Naive thymus-derived CD8-positive, alpha-beta T cell (primary cell): ENCODE results near the gene NKAIN2. TPM values are rescaled to one million over a fixed set of nuclear protein-coding genes. Genes with fewer than 3 reads are reported as not detected.

Experiments
- ATAC-seq, 2 donors: fragments of 150-1000 bp; cut with Tn5 transposase in 1 of 2; sonication (Bioruptor Pico), chemical (Tn5 transposase) in 1 of 2; 1 replicate in 1 of 2; 2 replicates in 1 of 2; pipeline ENCODE4 v1.10.0; 2021; ENCODE audit warnings: mild to moderate bottlenecking in 2 of 2, moderate library complexity in 2 of 2
- POLR2A ChIA-PET: fragments of 350-600 bp; sonication (Branson Sonifier 250); formaldehyde crosslinking; loops from one replicate; lab custom pipeline; 2021; ENCODE audit warnings: antibody characterized with exemption; lab: Charles Lee
- DNase-seq, 10 donors: peaks; one replicate each; pipeline versions ENCODE4 v3.0.0 to v3.0.0-alpha.2; 2020 to 2022
- H3K27ac Mint-ChIP-seq, 10 donors: one replicate each; pipeline ENCODE4 v1.8.0; 2020 to 2022; ENCODE audit warnings: mild to moderate bottlenecking in 10 of 10, mixed read lengths in 10 of 10, moderate library complexity in 4 of 10, inconsistent platforms in 1 of 10
- H3K27me3 Mint-ChIP-seq, 5 donors: one replicate each; pipeline ENCODE4 v1.8.0; 2021 to 2022; ENCODE audit warnings: mixed read lengths in 5 of 5
- H3K36me3 Mint-ChIP-seq, 3 donors: one replicate each; pipeline ENCODE4 v1.8.0; 2020 to 2022; ENCODE audit warnings: mixed read lengths in 3 of 3, mild to moderate bottlenecking in 2 of 3, inconsistent platforms in 1 of 3
- H3K4me1 Mint-ChIP-seq, 4 donors: one replicate each; pipeline ENCODE4 v1.8.0; 2021 to 2022; ENCODE audit warnings: mixed read lengths in 4 of 4
- H3K4me3 Mint-ChIP-seq, 10 donors: one replicate each; pipeline ENCODE4 v1.8.0; 2020 to 2022; ENCODE audit warnings: mild to moderate bottlenecking in 10 of 10, mixed read lengths in 10 of 10, moderate library complexity in 6 of 10, inconsistent platforms in 1 of 10
- H3K9me3 Mint-ChIP-seq, 9 donors: one replicate each; pipeline ENCODE4 v1.8.0; 2020 to 2022; ENCODE audit warnings: mixed read lengths in 9 of 9, mild to moderate bottlenecking in 3 of 9, inconsistent platforms in 1 of 9, moderate library complexity in 1 of 9
- polyA plus RNA-seq, 3 donors: library from polyadenylated mRNA; unstranded; fragments of 300-500 nt; fragmentation: Illumina TruSeq; gene quantifications; one replicate each; pipeline ENCODE4 v1.2.3, GENCODE V29; 2021
- total RNA-seq, 8 experiments: library from RNA in 2 of 8; stranded (reverse) in 2 of 8; gene quantifications; one replicate each; pipeline ENCODE4 v1.2.3 and lab custom pipeline; 2021 to 2026

NKAIN2 gene
- total and polyA plus RNA-seq, 5 experiments from 2014 or later, result not detected

DNA sequence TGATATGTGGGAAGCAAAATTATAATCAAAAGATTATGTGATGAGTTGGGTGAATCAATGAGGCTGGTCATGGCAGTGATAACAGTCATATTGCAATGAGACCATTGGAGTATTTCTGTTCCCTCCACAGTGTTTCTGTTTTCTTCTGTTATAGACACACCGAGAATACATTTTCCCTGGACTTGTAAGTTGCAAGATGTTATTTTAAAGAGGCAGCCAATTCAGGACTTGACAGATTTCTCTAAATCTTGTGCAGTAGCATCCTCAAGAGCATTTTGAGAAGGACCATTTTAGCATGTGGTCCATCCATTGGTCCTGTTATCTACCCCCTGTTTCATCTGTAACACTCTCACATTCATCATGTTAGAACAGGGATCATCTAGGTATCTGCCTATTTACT lies 55.6 kb downstream of the NKAIN2 start:
- peaks cover 0 to 1% (median 0%) of the 10 kb centered on the region in 5 donors for H3K27me3 Mint-ChIP-seq
- no peak for ATAC-seq
- POLR2A ChIA-PET, result no interaction called here

GRCh38 chr6:123869334-123869733 lies 65.7 kb downstream of the NKAIN2 start:
- POLR2A ChIA-PET, result no interaction called here
- H3K9me3 Mint-ChIP-seq, result no peaks in the 10 kb centered on the region
- no peaks in the 10 kb centered on the region for H3K36me3 Mint-ChIP-seq
- DNase-seq (no peak), ATAC-seq (no peak)
- no peak overlapping the region for H3K27ac Mint-ChIP-seq
- H3K27me3 Mint-ChIP-seq, result no peaks in the 10 kb centered on the region
- no peak overlapping the region for H3K4me3 Mint-ChIP-seq
- no peaks in the 10 kb centered on the region for H3K4me1 Mint-ChIP-seq

More for the DNA sequence above, 55.6 kb downstream of the NKAIN2 start:
- Mint-ChIP-seq H3K36me3 (no peaks in the 10 kb centered on the region), H3K4me1 (no peaks in the 10 kb centered on the region), H3K27ac (no peak overlapping the region), H3K9me3 (peaks cover 0 to 4% (median 0%) of the 10 kb centered on the region in 9 donors), H3K4me3 (no peak overlapping the region)
- no peak for DNase-seq

- Mint-ChIP-seq H3K36me3 (no peaks in the 10 kb centered on the region), H3K4me3 (no peak overlapping the region), H3K9me3 (peaks cover 0 to 4% (median 0%) of the 10 kb centered on the region in 9 donors), H3K27ac (no peak overlapping the region), H3K27me3 (no peaks in the 10 kb centered on the region), H3K4me1 (no peaks in the 10 kb centered on the region)
- DNase-seq (no peak), ATAC-seq (no peak)
- POLR2A ChIA-PET, result no interaction called here
Observed at GRCh38 chr6:123873974-123874373, 70.3 kb downstream of the NKAIN2 start.

GRCh38 chr6:123875784-123876183 lies 72.1 kb downstream of the NKAIN2 start:
- Mint-ChIP-seq H3K36me3 (no peaks in the 10 kb centered on the region), H3K4me1 (no peaks in the 10 kb centered on the region), H3K27me3 (no peaks in the 10 kb centered on the region), H3K27ac (no peak overlapping the region), H3K9me3 (peaks cover 0 to 4% (median 0%) of the 10 kb centered on the region in 9 donors), H3K4me3 (no peak overlapping the region)
- DNase-seq, result no peak
- POLR2A ChIA-PET, result no interaction called here
- ATAC-seq, result no peak

DNA sequence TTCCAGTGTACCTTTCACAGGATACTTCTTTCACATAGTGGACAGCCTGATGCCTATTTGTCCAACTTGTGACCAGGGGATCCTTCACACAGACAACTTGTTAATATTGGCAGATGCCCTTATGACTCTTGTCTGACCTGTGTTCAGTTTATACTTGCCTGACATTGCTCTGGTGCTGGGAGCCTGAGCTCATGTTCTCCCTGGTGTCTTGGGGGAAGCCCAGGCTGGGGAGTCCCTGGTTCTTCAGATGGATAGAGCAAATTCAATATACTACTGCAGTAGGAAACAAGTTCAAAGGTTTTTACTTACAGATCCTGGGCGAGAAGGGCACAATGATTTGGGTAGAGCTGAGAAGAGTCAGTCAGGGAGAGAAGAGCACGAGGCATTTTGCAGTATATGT lies 76.1 kb downstream of the NKAIN2 start:
- Mint-ChIP-seq H3K9me3 (peaks cover 0 to 13% (median 2%) of the 10 kb centered on the region in 9 donors), H3K4me1 (no peaks in the 10 kb centered on the region), H3K36me3 (no peaks in the 10 kb centered on the region), H3K27ac (no peak overlapping the region), H3K27me3 (no peaks in the 10 kb centered on the region), H3K4me3 (no peak overlapping the region)
- no peak for ATAC-seq
- DNase-seq, result no peak
- POLR2A ChIA-PET, result no interaction called here

GRCh38 chr6:123888771-123889513 lies 85.3 kb downstream of the NKAIN2 start:
- Mint-ChIP-seq H3K27ac (no peak overlapping the region), H3K4me1 (no peaks in the 10 kb centered on the region), H3K4me3 (no peak overlapping the region), H3K27me3 (no peaks in the 10 kb centered on the region), H3K36me3 (no peaks in the 10 kb centered on the region), H3K9me3 (peaks cover 0 to 2% (median 2%) of the 10 kb centered on the region in 9 donors)
- POLR2A ChIA-PET, result no interaction called here
- ATAC-seq (no peak), DNase-seq (no peak)

- H3K9me3 Mint-ChIP-seq, result peaks cover 0 to 10% (median 0%) of the 10 kb centered on the region in 9 donors
- no peak overlapping the region for H3K27ac Mint-ChIP-seq
- no peaks in the 10 kb centered on the region for H3K27me3 Mint-ChIP-seq
- no peak overlapping the region for H3K4me3 Mint-ChIP-seq
- DNase-seq, result no peak
- ATAC-seq, result no peak
- no peaks in the 10 kb centered on the region for H3K36me3 Mint-ChIP-seq
- POLR2A ChIA-PET, result no interaction called here
- no peaks in the 10 kb centered on the region for H3K4me1 Mint-ChIP-seq
Observed at GRCh38 chr6:123895346-123895745, 91.7 kb downstream of the NKAIN2 start.

GRCh38 chr6:123895806-123896205 lies 92.1 kb downstream of the NKAIN2 start:
- POLR2A ChIA-PET, result no interaction called here
- Mint-ChIP-seq H3K27me3 (no peaks in the 10 kb centered on the region), H3K4me3 (no peak overlapping the region), H3K27ac (no peak overlapping the region), H3K4me1 (no peaks in the 10 kb centered on the region), H3K36me3 (no peaks in the 10 kb centered on the region), H3K9me3 (peaks cover 0 to 10% (median 0%) of the 10 kb centered on the region in 9 donors)
- no peak for ATAC-seq
- DNase-seq, result no peak

GRCh38 chr6:123896869-123897268 lies 93.2 kb downstream of the NKAIN2 start:
- Mint-ChIP-seq H3K36me3 (no peaks in the 10 kb centered on the region), H3K4me1 (no peaks in the 10 kb centered on the region), H3K27ac (no peak overlapping the region), H3K9me3 (peaks cover 0 to 10% (median 0%) of the 10 kb centered on the region in 9 donors), H3K27me3 (no peaks in the 10 kb centered on the region), H3K4me3 (no peak overlapping the region)
- no peak for ATAC-seq
- POLR2A ChIA-PET, result no interaction called here
- DNase-seq, result no peak

DNA sequence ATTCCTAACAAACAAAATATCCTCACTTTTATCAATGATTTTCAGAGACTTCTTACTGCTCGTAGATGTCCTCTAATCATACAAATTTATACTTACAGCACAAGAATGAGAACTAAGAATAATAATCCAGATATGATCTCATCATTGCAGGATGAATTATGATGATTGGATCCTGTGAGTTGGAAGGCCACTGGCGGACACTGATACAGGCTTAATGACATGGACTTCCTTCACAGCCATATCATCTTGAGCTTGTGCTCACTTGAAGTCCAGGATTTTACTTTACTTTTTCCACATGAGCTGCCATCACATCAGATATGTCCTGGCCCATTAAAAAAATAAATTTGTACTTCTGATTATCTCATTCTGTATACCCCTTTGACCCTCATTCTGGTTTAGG lies 94.3 kb downstream of the NKAIN2 start:
- POLR2A ChIA-PET, result no interaction called here
- no peak for DNase-seq
- Mint-ChIP-seq H3K4me1 (no peaks in the 10 kb centered on the region), H3K4me3 (no peak overlapping the region), H3K27ac (no peak overlapping the region), H3K27me3 (no peaks in the 10 kb centered on the region), H3K9me3 (peaks cover 0 to 10% (median 0%) of the 10 kb centered on the region in 9 donors), H3K36me3 (no peaks in the 10 kb centered on the region)
- ATAC-seq, result no peak

- POLR2A ChIA-PET, result no interaction called here
- no peak for ATAC-seq
- Mint-ChIP-seq H3K27me3 (no peaks in the 10 kb centered on the region), H3K4me3 (no peak overlapping the region), H3K36me3 (no peaks in the 10 kb centered on the region), H3K4me1 (no peaks in the 10 kb centered on the region), H3K9me3 (peaks cover 0 to 10% (median 0%) of the 10 kb centered on the region in 9 donors), H3K27ac (no peak overlapping the region)
- no peak for DNase-seq
Observed at GRCh38 chr6:123898665-123899064, 95.0 kb downstream of the NKAIN2 start.

DNA sequence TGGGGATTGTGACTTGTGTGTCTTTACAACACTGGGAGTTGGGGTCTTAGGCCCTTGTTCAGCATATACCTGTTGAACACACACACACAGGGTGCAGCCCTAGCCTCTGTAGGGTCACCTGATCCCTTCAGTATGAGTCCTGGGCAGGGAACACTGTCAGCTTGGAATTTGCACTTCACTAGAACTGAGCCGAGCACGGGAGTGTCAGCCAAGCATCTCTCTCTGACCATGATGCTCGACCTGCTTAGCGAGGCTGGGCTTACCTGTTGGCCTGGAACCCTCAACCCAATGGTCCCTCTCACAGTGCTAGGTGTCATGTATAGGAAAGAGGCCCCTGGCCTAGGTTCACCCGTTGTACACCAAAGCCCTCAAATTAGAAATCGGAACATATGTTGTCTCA lies 96.1 kb downstream of the NKAIN2 start:
- Mint-ChIP-seq H3K4me3 (no peak overlapping the region), H3K27me3 (no peaks in the 10 kb centered on the region)

GRCh38 chr6:123901436-123901835 lies 97.8 kb downstream of the NKAIN2 start:
- POLR2A ChIA-PET, result no interaction called here
- DNase-seq (no peak), ATAC-seq (no peak)
- Mint-ChIP-seq H3K4me1 (no peaks in the 10 kb centered on the region), H3K9me3 (peaks cover 0 to 10% (median 0%) of the 10 kb centered on the region in 9 donors), H3K4me3 (no peak overlapping the region), H3K27me3 (no peaks in the 10 kb centered on the region), H3K27ac (no peak overlapping the region), H3K36me3 (no peaks in the 10 kb centered on the region)

More for the DNA sequence above, 96.1 kb downstream of the NKAIN2 start:
- POLR2A ChIA-PET, result no interaction called here
- Mint-ChIP-seq H3K27ac (no peak overlapping the region), H3K9me3 (peaks cover 0 to 10% (median 0%) of the 10 kb centered on the region in 9 donors), H3K4me1 (no peaks in the 10 kb centered on the region), H3K36me3 (no peaks in the 10 kb centered on the region)
- ATAC-seq (no peak), DNase-seq (no peak)
